Stimulated activated CD4-positive, alpha-beta T cell treated with anti-CD3 and anti-CD28 coated beads, Interleukin-15, amount 100 ng/mL, for 24 hours (primary cell): ENCODE results near the gene ACVR1.
"Not testable (repeated sequence)": the region's sequence is repeated elsewhere in the genome, so short reads cannot be mapped to it uniquely, and the experiment has no call there.

Experiments
- DNase-seq: peaks from one replicate; pipeline ENCODE4 v3.0.0-alpha.2; 2020

The ACVR1 gene

GRCh38 chr2:157747695-157748370 lies 128.3 kb downstream of the ACVR1 start:
- DNase-seq, result no peak

- no peak for DNase-seq
Measured at GRCh38 chr2:157747280-157747679, 128.8 kb downstream of the ACVR1 start.

GRCh38 chr2:157746234-157746950 lies 129.7 kb downstream of the ACVR1 start:
- DNase-seq, result no peak

GRCh38 chr2:157744571-157745076 lies 131.5 kb downstream of the ACVR1 start:
- DNase-seq, result no peak

- DNase-seq, result peak; percentile 31
Measured at GRCh38 chr2:157743051-157743450, 133.1 kb downstream of the ACVR1 start.

- DNase-seq, result no peak
Measured at GRCh38 chr2:157741819-157742484, 134.2 kb downstream of the ACVR1 start.

- no peak for DNase-seq
Measured at GRCh38 chr2:157737656-157738055, 138.5 kb downstream of the ACVR1 start.

GRCh38 chr2:157735532-157735931 lies 140.6 kb downstream of the ACVR1 start:
- DNase-seq, result no peak

- DNase-seq, result no peak
Measured at GRCh38 chr2:157733263-157733662, 142.9 kb downstream of the ACVR1 start.

GRCh38 chr2:157732596-157732995 lies 143.5 kb downstream of the ACVR1 start:
- DNase-seq, result no peak

GRCh38 chr2:157727693-157728092 lies 148.4 kb downstream of the ACVR1 start:
- no peak for DNase-seq

- no peak for DNase-seq
Measured at GRCh38 chr2:157726946-157727345, 149.2 kb downstream of the ACVR1 start.

GRCh38 chr2:157725846-157726245 lies 150.3 kb downstream of the ACVR1 start:
- no peak for DNase-seq

- DNase-seq, result no peak
Measured at GRCh38 chr2:157722580-157723234, 153.4 kb downstream of the ACVR1 start.

- DNase-seq, result no peak
Measured at GRCh38 chr2:157720504-157720903, 155.6 kb downstream of the ACVR1 start.

- DNase-seq, result not testable (repeated sequence)
Measured at GRCh38 chr2:157704653-157705052, 171.5 kb downstream of the ACVR1 start.

- not testable (repeated sequence) for DNase-seq
Measured at GRCh38 chr2:157704148-157704547, 172.0 kb downstream of the ACVR1 start.

- no peak for DNase-seq
Measured at GRCh38 chr2:157699806-157700205, 176.3 kb downstream of the ACVR1 start.

- DNase-seq, result no peak
Measured at GRCh38 chr2:157699009-157699408, 177.1 kb downstream of the ACVR1 start.

- DNase-seq, result no peak
Measured at GRCh38 chr2:157698430-157698829, 177.7 kb downstream of the ACVR1 start.

GRCh38 chr2:157696036-157696435 lies 180.1 kb downstream of the ACVR1 start:
- DNase-seq, result no peak

GRCh38 chr2:157692768-157693167 lies 183.4 kb downstream of the ACVR1 start:
- DNase-seq, result no peak

GRCh38 chr2:157691695-157692094 lies 184.4 kb downstream of the ACVR1 start:
- no peak for DNase-seq
